GM12875 (cell line): ENCODE results near the gene TBCEL.

ENCODE experiments used
- H3K4me3 ChIP-seq: one replicate; pipeline ENCODE4 v1.5.1; 2011; ENCODE audit warnings: low read depth, low read length, control low read depth
- CTCF ChIP-seq: IDR thresholded peaks from 2 replicates; pipeline ENCODE4 v1.5.1; 2011; ENCODE audit warnings: low read depth, mild to moderate bottlenecking, control low read depth, inconsistent platforms, low read length, moderate library complexity, borderline replicate concordance; ENCODE audit not compliant: insufficient read depth

Gene TBCEL

GRCh38 chr11:121023848-121024751 lies at the start of gene TBCEL:
TBCEL (plus strand) TSS chr11:121024102; CDS start chr11:121045691, 21,589 bp downstream.
- peak within 1 kb of the TSS; percentile 86 for H3K4me3 ChIP-seq
- no peak for TF ChIP-seq CTCF

DNA sequence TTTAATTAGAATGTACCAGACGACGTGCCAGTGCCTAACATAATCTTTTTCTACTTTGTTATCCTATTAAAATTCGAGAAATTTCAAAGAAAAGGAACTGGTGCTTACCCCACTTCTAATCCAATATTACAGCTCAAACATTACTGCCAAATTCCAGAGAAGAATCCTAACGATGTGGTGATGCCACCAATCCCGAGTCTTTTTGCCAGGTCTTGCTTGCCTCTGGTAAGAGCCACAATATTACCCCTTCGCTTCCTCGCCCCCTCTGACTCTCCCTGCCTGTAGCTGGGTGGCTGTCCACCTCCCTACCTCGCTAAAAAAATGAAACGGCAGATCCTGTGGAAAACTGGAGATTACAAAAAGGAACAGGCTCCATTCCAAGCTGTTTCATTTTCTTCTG lies 49.4 kb upstream of the TBCEL start:
- no peak for TF ChIP-seq CTCF
- H3K4me3 ChIP-seq: no peak overlapping the region

- TF ChIP-seq CTCF: no peak
- H3K4me3 ChIP-seq: no peak overlapping the region
These were observed 48.9 kb upstream of the TBCEL start for GRCh38 chr11:120974965-120975364.

GRCh38 chr11:120977266-120978137 lies 46.4 kb upstream of the TBCEL start:
- TF ChIP-seq CTCF: no peak
- H3K4me3 ChIP-seq: no peak overlapping the region

DNA sequence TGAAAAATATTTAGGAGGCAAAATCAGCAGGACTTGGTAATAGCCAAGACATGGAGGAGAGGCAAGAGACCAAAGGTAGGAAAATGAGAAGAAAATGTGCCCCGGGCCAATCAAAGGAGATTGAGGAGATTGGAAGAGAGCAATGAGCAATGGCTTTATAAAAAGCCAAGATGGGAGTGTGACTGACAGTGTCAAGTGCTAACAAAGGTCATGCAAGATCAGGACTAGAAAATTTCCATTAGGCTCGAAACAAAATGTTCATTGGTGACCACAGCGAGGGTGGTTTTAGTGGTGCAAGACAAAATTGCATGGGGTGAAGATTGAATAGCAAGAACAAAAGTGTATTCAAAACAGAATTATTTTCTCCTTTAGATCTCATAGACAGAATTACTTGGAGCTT lies 45.2 kb upstream of the TBCEL start:
- no peak overlapping the region for H3K4me3 ChIP-seq

DNA sequence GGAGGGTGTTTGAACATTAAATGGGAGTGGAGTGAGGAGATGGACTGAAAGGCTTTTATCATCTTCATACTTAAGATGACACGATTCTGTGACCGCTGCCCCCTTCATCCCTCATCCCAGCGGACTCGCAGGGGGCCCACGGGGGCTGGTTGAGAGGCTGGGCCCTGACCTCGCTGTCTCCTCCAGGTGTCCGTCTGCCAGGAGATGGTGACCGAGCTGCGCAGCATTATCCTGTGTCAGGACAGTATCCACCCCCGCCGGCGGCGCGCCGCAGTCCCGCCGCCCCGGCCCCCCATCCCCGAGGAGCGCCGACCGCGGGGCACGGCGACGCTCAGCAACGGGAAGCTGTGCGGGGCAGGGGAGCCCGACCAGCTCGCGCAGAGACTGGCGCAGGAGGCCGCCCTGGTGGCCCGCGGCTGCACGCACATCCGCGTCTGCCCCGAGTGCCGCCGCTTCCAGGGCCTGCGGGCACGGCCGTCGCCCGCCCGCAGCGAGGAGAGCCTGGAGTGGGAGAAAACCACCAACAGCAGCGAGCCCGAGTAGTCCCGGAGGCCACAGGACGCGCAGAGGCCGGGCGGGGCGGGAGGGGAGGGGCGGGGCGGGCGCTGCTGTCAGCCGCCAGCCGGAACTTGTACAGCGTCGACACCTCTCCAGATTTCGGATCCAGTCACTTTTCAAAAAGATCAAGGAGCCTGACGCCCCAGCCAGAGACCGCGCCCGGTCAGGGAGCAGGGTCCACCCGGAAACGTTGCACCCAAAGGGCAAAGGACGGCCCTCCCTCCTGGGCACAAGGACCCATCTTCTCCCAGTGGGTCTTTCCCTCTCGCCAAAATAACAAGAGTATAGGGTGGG lies 38.0 kb upstream of the TBCEL start:
- TF ChIP-seq CTCF: peak; percentile 39; the same call in 1 of the 2 replicates
- H3K4me3 ChIP-seq: no peak overlapping the region

More for the DNA sequence above, 45.2 kb upstream of the TBCEL start:
- TF ChIP-seq CTCF: no peak
